Hepatocyte (in vitro differentiated cells): ENCODE measurements around the gene CACNA2D4.

Source experiments
- CTCF ChIP-seq: fragments of 200-600 bp; sonication (generic); IDR thresholded peaks from 2 replicates; pipeline ENCODE4 v1.5.1; 2016; ENCODE audit warnings: antibody characterized with exemption, mild to moderate bottlenecking; ENCODE audit not compliant: poor library complexity
- EZH2phosphoT487 ChIP-seq: fragments of 200-600 bp; sonication (generic); IDR thresholded peaks from one replicate; pipeline ENCODE4 v1.6.1; 2018; ENCODE audit warnings: antibody characterized with exemption, mild to moderate bottlenecking, low read depth, moderate library complexity; ENCODE audit not compliant: unreplicated experiment, severe bottlenecking

GRCh38 chr12:1760566-1761382 lies 157.7 kb downstream of the CACNA2D4 start:
- no peak for TF ChIP-seq CTCF
- no peak for TF ChIP-seq EZH2phosphoT487
